HCT116 (cell line): ENCODE data around the gene GARIN5B. TPM values are rescaled to one million over a fixed set of nuclear protein-coding genes. Genes with fewer than 3 reads are reported as not detected.

Source experiments
- ATAC-seq: fragments of 200-7000 bp; cut with Tn5 transposase; 2 replicates; pipeline ENCODE4 v1.9.1; 2020; ENCODE audit warnings: mild to moderate bottlenecking, moderate library complexity
- BruUV-seq: library from RNA; stranded (reverse); fragments of 400-500 nt; replicated peaks from 2 replicates; lab custom pipeline; 2021; lab: Mats Ljungman, UMichigan
- CTCF ChIA-PET: fragments of 300-600 bp; sonication (Branson Sonifier 250); formaldehyde crosslinking; loops from one replicate; lab custom pipeline; 2021; ENCODE audit warnings: antibody characterized with exemption; lab: Charles Lee
- POLR2A ChIA-PET: fragments of 300-600, 350-600 bp; sonication (Branson Sonifier 250); formaldehyde crosslinking; loops from one replicate; lab custom pipeline; 2021; ENCODE audit warnings: antibody characterized with exemption; lab: Charles Lee
- RAD21 ChIA-PET, 2 experiments: fragments of 300-600 bp; sonication (Branson Sonifier 250); formaldehyde crosslinking; loops; one replicate each; lab custom pipeline; 2023; ENCODE audit warnings: low total read pairs in 2 of 2; ENCODE audit not compliant: uncharacterized antibody in 2 of 2, unreplicated experiment in 2 of 2, low non-redundant PET in 1 of 2; lab: Charles Lee
- DNase-seq: peaks from one replicate; pipeline ENCODE4 v3.0.0-alpha.2; 2010; ENCODE audit warnings: low read depth, low spot score
- H2AFZ ChIP-seq: fragments of 200-600 bp; shearing (Covaris generic), sonication (generic); 2 replicates; pipeline ENCODE4 v1.6.1; 2017; ENCODE audit warnings: low read depth, mixed run types, mixed read lengths, antibody characterized with exemption, low read length; ENCODE audit not compliant: poor library complexity, severe bottlenecking
- H3K27ac ChIP-seq: 2 replicates; pipeline ENCODE4 v1.5.1; 2012; ENCODE audit warnings: low read depth, low read length
- H3K27me3 ChIP-seq: fragments of 200-600 bp; sonication (generic); 2 replicates; pipeline ENCODE4 v1.6.1; 2016; ENCODE audit warnings: mixed run types, low read length, mixed read lengths; ENCODE audit not compliant: insufficient read depth
- H3K36me3 ChIP-seq, 2 experiments: fragments of 200-500 bp in 1 of 2; fragments of 200-600 bp in 1 of 2; sonication (Bioruptor generic) in 1 of 2; sonication (generic) in 1 of 2; 2 replicates each; pipeline versions ENCODE4 v1.5.1 to v1.6.1; 2014 to 2016; ENCODE audit warnings: low read length in 2 of 2, inconsistent platforms in 1 of 2, mixed read lengths in 1 of 2, mixed run types in 1 of 2; ENCODE audit not compliant: insufficient read depth in 2 of 2, control insufficient read depth in 1 of 2
- H3K4me1 ChIP-seq, 2 experiments: fragments of 200-600 bp in 1 of 2; sonication (generic) in 1 of 2; 2 replicates each; pipeline versions ENCODE4 v1.5.1 to v1.6.1; 2012 to 2017; ENCODE audit warnings: low read length in 2 of 2, inconsistent platforms in 1 of 2, mild to moderate bottlenecking in 1 of 2, mixed read lengths in 1 of 2, mixed run types in 1 of 2, moderate library complexity in 1 of 2; ENCODE audit not compliant: insufficient read depth in 2 of 2, control insufficient read depth in 1 of 2
- H3K4me2 ChIP-seq: fragments of 200-600 bp; sonication (generic); 2 replicates; pipeline ENCODE4 v1.6.1; 2017; ENCODE audit warnings: mixed run types, low read length, mixed read lengths
- H3K4me3 ChIP-seq, 2 experiments: fragments of 200-600 bp in 1 of 2; sonication (generic) in 1 of 2; replicated peaks in 1 of 2; 2 replicates each; pipeline ENCODE4 v1.5.1; 2011 to 2016; ENCODE audit warnings: low read length in 2 of 2, control low read depth in 1 of 2, low read depth in 1 of 2, mild to moderate bottlenecking in 1 of 2, mixed read lengths in 1 of 2, mixed run types in 1 of 2
- H3K79me2 ChIP-seq: fragments of 200-600 bp; sonication (generic); 2 replicates; pipeline ENCODE4 v1.6.1; 2017; ENCODE audit warnings: mild to moderate bottlenecking, mixed run types, low read length, moderate library complexity, mixed read lengths; ENCODE audit not compliant: insufficient read depth
- H3K9ac ChIP-seq: fragments of 200-600 bp; sonication (generic); 2 replicates; pipeline ENCODE4 v1.6.1; 2016; ENCODE audit warnings: low read length, mixed read lengths
- H3K9me2 ChIP-seq: fragments of 200-600 bp; sonication (generic), shearing (Covaris generic); 2 replicates; pipeline ENCODE4 v1.6.1; 2017; ENCODE audit warnings: mixed run types, mild to moderate bottlenecking, moderate library complexity; ENCODE audit not compliant: insufficient read depth
- H3K9me3 ChIP-seq, 2 experiments: fragments of 200-500 bp in 1 of 2; fragments of 200-600 bp in 1 of 2; sonication (Bioruptor generic) in 1 of 2; sonication (generic) in 1 of 2; 2 replicates each; pipeline ENCODE4 v1.6.1; 2014 to 2017; ENCODE audit warnings: low read length in 2 of 2, mixed read lengths in 2 of 2, inconsistent platforms in 1 of 2, low read depth in 1 of 2, mild to moderate bottlenecking in 1 of 2, mixed run types in 1 of 2, moderate library complexity in 1 of 2; ENCODE audit not compliant: control insufficient read depth in 1 of 2, insufficient read depth in 1 of 2
- H4K20me1 ChIP-seq: fragments of 200-600 bp; sonication (generic), shearing (Covaris generic); 2 replicates; pipeline ENCODE4 v1.6.1; 2017; ENCODE audit warnings: mixed run types, mild to moderate bottlenecking, moderate library complexity; ENCODE audit not compliant: insufficient read depth
- ATF3 ChIP-seq: IDR thresholded peaks from 2 replicates; pipeline ENCODE4 v1.6.1; 2012
- CBX3 ChIP-seq: IDR thresholded peaks from 2 replicates; pipeline ENCODE4 v1.6.1; 2012; ENCODE audit warnings: low read depth
- CTCF ChIP-seq, 3 experiments: fragments of 200-600 bp in 1 of 3; sonication (generic) in 1 of 3; IDR thresholded peaks in 2 of 3; conservative IDR thresholded peaks in 1 of 3; 2 replicates each; pipeline ENCODE4 v1.5.1; 2012 to 2017; ENCODE audit warnings: low read depth in 2 of 3, low read length in 2 of 3, antibody characterized with exemption in 1 of 3, borderline replicate concordance in 1 of 3, control low read depth in 1 of 3, mild to moderate bottlenecking in 1 of 3, mixed read lengths in 1 of 3, mixed run types in 1 of 3, moderate library complexity in 1 of 3; ENCODE audit not compliant: insufficient read depth in 1 of 3
- EZH2phosphoT487 ChIP-seq: fragments of 200-600 bp; IDR thresholded peaks from 2 replicates; pipeline ENCODE4 v1.6.1; 2018; ENCODE audit warnings: antibody characterized with exemption, borderline replicate concordance
- FOSL1 ChIP-seq: IDR thresholded peaks from 2 replicates; pipeline ENCODE4 v1.6.1; 2012; ENCODE audit warnings: low read depth
- JUND ChIP-seq: IDR thresholded peaks from 2 replicates; pipeline ENCODE4 v1.6.1; 2012
- MAX ChIP-seq: IDR thresholded peaks from 2 replicates; pipeline ENCODE4 v1.6.1; 2012
- POLR2AphosphoS5 ChIP-seq: IDR thresholded peaks from 2 replicates; pipeline ENCODE4 v1.6.1; 2011; ENCODE audit warnings: mild to moderate bottlenecking, low read depth, low read length, moderate library complexity
- SRF ChIP-seq: IDR thresholded peaks from 2 replicates; pipeline ENCODE4 v1.6.1; 2012; ENCODE audit warnings: low read depth
- YY1 ChIP-seq: IDR thresholded peaks from 2 replicates; pipeline ENCODE4 v1.6.1; 2011; ENCODE audit warnings: low read length, low read depth, moderate library complexity, mild to moderate bottlenecking; ENCODE audit not compliant: insufficient replicate concordance; ENCODE audit errors: extremely low read depth
- ZFX ChIP-seq: fragments of 450-650 bp; IDR thresholded peaks from 2 replicates; pipeline ENCODE4 v1.6.1; 2017
- ZNF274 ChIP-seq: fragments of 200-500 bp; sonication (Bioruptor generic); IDR thresholded peaks from 2 replicates; pipeline ENCODE4 v1.6.1; 2014; ENCODE audit warnings: mild to moderate bottlenecking, low read depth, low read length, inconsistent platforms
- intact Hi-C: fragments of 100-400 bp; cut with micrococcal nuclease; formaldehyde crosslinking; loops from 2 replicates; pipeline ENCODE4 v1.10.0; 2022
- total RNA-seq: library from RNA; stranded (reverse); gene quantifications from one replicate; pipeline ENCODE4 v1.2.1, GENCODE V29; 2021; ENCODE audit not compliant: unreplicated experiment
- TF ChIP-seq, protein P1 (sequence below): IDR thresholded peaks from 2 replicates; pipeline ENCODE4 v1.6.1; 2011; ENCODE audit warnings: mild to moderate bottlenecking, low read length, moderate library complexity; ENCODE audit not compliant: insufficient replicate concordance; ENCODE audit errors: extremely low read depth

Gene GARIN5B
- total RNA-seq, 1 experiment from 2014 or later: not detected

DNA sequence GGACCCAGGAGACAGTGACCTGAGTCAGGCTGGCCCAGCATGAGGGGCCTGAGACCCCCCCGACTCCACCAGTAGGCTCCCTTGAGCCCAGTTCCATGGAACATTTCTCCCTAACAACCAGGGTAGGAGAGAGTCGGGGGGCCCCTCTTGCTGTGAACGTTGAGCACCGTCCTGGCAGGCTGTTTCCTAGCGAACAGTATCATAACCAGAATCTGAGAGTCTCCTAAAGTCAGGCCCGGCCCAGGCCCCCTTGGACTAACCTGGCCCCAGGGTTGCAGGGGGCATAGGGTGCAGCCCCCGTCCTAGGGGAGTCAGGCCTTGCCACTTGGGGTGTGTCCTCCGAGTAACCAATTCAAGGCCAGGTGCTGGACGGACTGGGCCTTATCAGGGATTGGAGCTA lies 51.7 kb downstream of the GARIN5B start:
- Histone ChIP-seq H3K27ac (no peak overlapping the region), H3K4me3 (no peak overlapping the region), H3K79me2 (no peaks in the 10 kb centered on the region), H2AFZ (no peak overlapping the region), H3K27me3 (no peaks in the 10 kb centered on the region), H3K4me2 (no peak overlapping the region), H4K20me1 (no peaks in the 10 kb centered on the region), H3K4me1 (no peaks in the 10 kb centered on the region), H3K9me2 (no peaks in the 10 kb centered on the region), H3K9ac (no peak overlapping the region), H3K9me3 (no peaks in the 10 kb centered on the region), H3K36me3 (peaks cover 5 to 8% of the 10 kb centered on the region in 2 experiments; a peak in 3 of 4 replicates)
- DNase-seq (no peak), ATAC-seq (no peak)
- BruUV-seq: no TSS peak
- intact Hi-C loops: no loop called here
- TF ChIP-seq, protein P1, sequence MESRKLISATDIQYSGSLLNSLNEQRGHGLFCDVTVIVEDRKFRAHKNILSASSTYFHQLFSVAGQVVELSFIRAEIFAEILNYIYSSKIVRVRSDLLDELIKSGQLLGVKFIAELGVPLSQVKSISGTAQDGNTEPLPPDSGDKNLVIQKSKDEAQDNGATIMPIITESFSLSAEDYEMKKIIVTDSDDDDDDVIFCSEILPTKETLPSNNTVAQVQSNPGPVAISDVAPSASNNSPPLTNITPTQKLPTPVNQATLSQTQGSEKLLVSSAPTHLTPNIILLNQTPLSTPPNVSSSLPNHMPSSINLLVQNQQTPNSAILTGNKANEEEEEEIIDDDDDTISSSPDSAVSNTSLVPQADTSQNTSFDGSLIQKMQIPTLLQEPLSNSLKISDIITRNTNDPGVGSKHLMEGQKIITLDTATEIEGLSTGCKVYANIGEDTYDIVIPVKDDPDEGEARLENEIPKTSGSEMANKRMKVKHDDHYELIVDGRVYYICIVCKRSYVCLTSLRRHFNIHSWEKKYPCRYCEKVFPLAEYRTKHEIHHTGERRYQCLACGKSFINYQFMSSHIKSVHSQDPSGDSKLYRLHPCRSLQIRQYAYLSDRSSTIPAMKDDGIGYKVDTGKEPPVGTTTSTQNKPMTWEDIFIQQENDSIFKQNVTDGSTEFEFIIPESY: no peak
- no peak for TF ChIP-seq POLR2AphosphoS5
- no peak for TF ChIP-seq ATF3
- CTCF ChIA-PET: interaction anchor here (1.7 kb wide), 1 partner anchor 10 kb away, joined by 7 read pairs; no protein-coding TSS in a partner anchor
- RAD21 ChIA-PET: no interaction called here
- POLR2A ChIA-PET: no interaction called here

GRCh38 chr19:55310498-55310897 lies 52.6 kb downstream of the GARIN5B start:
- ATAC-seq (no peak), DNase-seq (no peak)
- ChIA-PET POLR2A (no interaction called here), CTCF (no interaction called here), RAD21 (no interaction called here)
- Histone ChIP-seq H3K4me1 (no peaks in the 10 kb centered on the region), H2AFZ (no peak overlapping the region), H3K79me2 (no peaks in the 10 kb centered on the region), H3K27me3 (no peaks in the 10 kb centered on the region), H3K4me3 (no peak overlapping the region), H3K27ac (no peak overlapping the region), H4K20me1 (no peaks in the 10 kb centered on the region), H3K36me3 (peaks cover 5 to 8% of the 10 kb centered on the region in 2 experiments; a peak in 3 of 4 replicates), H3K9me3 (no peaks in the 10 kb centered on the region), H3K9ac (no peak overlapping the region), H3K9me2 (no peaks in the 10 kb centered on the region), H3K4me2 (no peak overlapping the region)
- intact Hi-C loops: no loop called here
- no TSS peak for BruUV-seq
- TF ChIP-seq CBX3 (no peak), ZFX (no peak), EZH2phosphoT487 (no peak), SRF (no peak), CTCF (IDR thresholded peaks at IDR 0.05 in 2 of 3, conservative IDR thresholded peaks at IDR 0.05 in 1 of 3; ENCODE audit: borderline replicate concordance in 1 of 3, insufficient read depth in 1 of 3, low read depth in 2 of 3, low read length in 2 of 3) (no peak), FOSL1 (no peak), ATF3 (no peak), JUND (no peak), ZNF274 (no peak), MAX (no peak), YY1 (no peak)
- TF ChIP-seq, protein P1: no peak
